MM.1S (cell line): Measurements from ENCODE around the gene PDXK.

Experiments
- EZH2 ChIP-seq: fragments of 300-600 bp; sonication (generic); optimal IDR thresholded peaks from 2 replicates; pipeline ENCODE3; 2017; ENCODE audit warnings: low read depth, mild to moderate bottlenecking, antibody characterized with exemption, low read length, mixed read lengths
- EZH2phosphoT487 ChIP-seq: fragments of 300-600 bp; sonication (generic); IDR thresholded peaks from 2 replicates; pipeline ENCODE4 v1.6.1; 2018; ENCODE audit warnings: antibody characterized with exemption, low read length
- TF ChIP-seq, protein P1 (sequence below): fragments of 300-600 bp; sonication (generic); IDR thresholded peaks from 2 replicates; pipeline ENCODE4 v1.5.1; 2016; ENCODE audit warnings: antibody characterized with exemption, low read length, mixed read lengths

DNA sequence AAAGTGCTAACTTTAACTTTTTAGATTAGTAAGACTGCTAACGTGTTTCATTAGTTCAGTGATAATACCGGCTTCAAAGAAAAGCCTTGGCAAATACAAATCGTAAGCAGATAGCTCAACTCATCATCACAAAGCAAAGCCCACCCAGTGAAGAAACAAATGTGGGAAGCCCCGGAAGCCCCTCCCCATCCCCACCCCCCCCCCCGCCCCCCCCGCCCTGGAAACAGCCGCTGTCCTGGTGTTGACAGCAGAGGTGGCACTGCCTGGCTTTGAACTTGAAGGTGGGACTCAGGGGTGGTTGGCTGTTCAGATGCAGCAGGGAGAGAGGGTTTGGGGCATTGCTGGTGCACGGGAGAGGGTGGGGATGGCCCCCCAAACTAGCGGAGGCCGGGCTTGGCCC is 14.1 kb downstream of the PDXK start:
- TF ChIP-seq, protein P1, sequence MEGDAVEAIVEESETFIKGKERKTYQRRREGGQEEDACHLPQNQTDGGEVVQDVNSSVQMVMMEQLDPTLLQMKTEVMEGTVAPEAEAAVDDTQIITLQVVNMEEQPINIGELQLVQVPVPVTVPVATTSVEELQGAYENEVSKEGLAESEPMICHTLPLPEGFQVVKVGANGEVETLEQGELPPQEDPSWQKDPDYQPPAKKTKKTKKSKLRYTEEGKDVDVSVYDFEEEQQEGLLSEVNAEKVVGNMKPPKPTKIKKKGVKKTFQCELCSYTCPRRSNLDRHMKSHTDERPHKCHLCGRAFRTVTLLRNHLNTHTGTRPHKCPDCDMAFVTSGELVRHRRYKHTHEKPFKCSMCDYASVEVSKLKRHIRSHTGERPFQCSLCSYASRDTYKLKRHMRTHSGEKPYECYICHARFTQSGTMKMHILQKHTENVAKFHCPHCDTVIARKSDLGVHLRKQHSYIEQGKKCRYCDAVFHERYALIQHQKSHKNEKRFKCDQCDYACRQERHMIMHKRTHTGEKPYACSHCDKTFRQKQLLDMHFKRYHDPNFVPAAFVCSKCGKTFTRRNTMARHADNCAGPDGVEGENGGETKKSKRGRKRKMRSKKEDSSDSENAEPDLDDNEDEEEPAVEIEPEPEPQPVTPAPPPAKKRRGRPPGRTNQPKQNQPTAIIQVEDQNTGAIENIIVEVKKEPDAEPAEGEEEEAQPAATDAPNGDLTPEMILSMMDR, result no peak
- TF ChIP-seq EZH2 (no peak), EZH2phosphoT487 (no peak)
